Hepatocyte (in vitro differentiated cells): Measurements from ENCODE around the gene DOK5. TPM values are rescaled to one million over a fixed set of nuclear protein-coding genes. Genes with fewer than 3 reads are reported as not detected.

Experiments
- DNase-seq: peaks from one replicate; pipeline ENCODE4 v3.0.0-alpha.2; 2016; ENCODE audit warnings: low spot score
- H2AFZ ChIP-seq: fragments of 200-600 bp; sonication (generic); 2 replicates; pipeline ENCODE4 v1.6.0; 2016; ENCODE audit warnings: antibody characterized with exemption, mild to moderate bottlenecking
- H3K27ac ChIP-seq: fragments of 200-600 bp; sonication (generic); 2 replicates; pipeline ENCODE4 v1.5.1; 2016; ENCODE audit warnings: mild to moderate bottlenecking
- H3K27me3 ChIP-seq: fragments of 200-600 bp; sonication (generic); 2 replicates; pipeline ENCODE4 v1.6.1; 2016
- H3K36me3 ChIP-seq: fragments of 200-600 bp; sonication (generic); replicated peaks from 2 replicates; pipeline ENCODE4 v1.5.1; 2016; ENCODE audit warnings: low read depth; ENCODE audit not compliant: insufficient read depth
- H3K4me1 ChIP-seq: fragments of 200-600 bp; sonication (generic); 2 replicates; pipeline ENCODE4 v1.5.1; 2016; ENCODE audit warnings: mild to moderate bottlenecking, moderate library complexity; ENCODE audit not compliant: insufficient read depth
- H3K4me2 ChIP-seq: fragments of 200-600 bp; sonication (generic); 2 replicates; pipeline ENCODE4 v1.6.0; 2016
- H3K4me3 ChIP-seq: fragments of 200-600 bp; sonication (generic); 2 replicates; pipeline ENCODE4 v1.5.1; 2016; ENCODE audit warnings: mild to moderate bottlenecking
- H3K79me2 ChIP-seq: fragments of 200-600 bp; sonication (generic); 2 replicates; pipeline ENCODE4 v1.6.0; 2017; ENCODE audit warnings: mild to moderate bottlenecking
- H3K9me2 ChIP-seq: fragments of 200-600 bp; sonication (generic); replicated peaks from 2 replicates; pipeline ENCODE4 v1.6.0; 2017; ENCODE audit warnings: mild to moderate bottlenecking; ENCODE audit not compliant: insufficient read depth
- H3K9me3 ChIP-seq: fragments of 200-600 bp; sonication (generic); 2 replicates; pipeline ENCODE4 v1.5.1; 2016; ENCODE audit warnings: low read depth, mild to moderate bottlenecking
- H4K20me1 ChIP-seq: fragments of 200-600 bp; sonication (generic); 2 replicates; pipeline ENCODE4 v1.6.0; 2016; ENCODE audit warnings: mild to moderate bottlenecking; ENCODE audit not compliant: insufficient read depth, poor library complexity, severe bottlenecking
- CTCF ChIP-seq: fragments of 200-600 bp; sonication (generic); IDR thresholded peaks from 2 replicates; pipeline ENCODE4 v1.5.1; 2016; ENCODE audit warnings: antibody characterized with exemption, mild to moderate bottlenecking; ENCODE audit not compliant: poor library complexity
- EZH2 ChIP-seq: fragments of 200-600 bp; sonication (generic); IDR thresholded peaks from 2 replicates; pipeline ENCODE4 v1.6.1; 2016; ENCODE audit warnings: antibody characterized with exemption, mild to moderate bottlenecking, borderline replicate concordance
- EZH2phosphoT487 ChIP-seq: fragments of 200-600 bp; sonication (generic); IDR thresholded peaks from one replicate; pipeline ENCODE4 v1.6.1; 2018; ENCODE audit warnings: antibody characterized with exemption, mild to moderate bottlenecking, low read depth, moderate library complexity; ENCODE audit not compliant: unreplicated experiment, severe bottlenecking
- WGBS: methylation state at CpG from one replicate; pipeline ENCODE4 v1.1.6; 2016; ENCODE audit warnings: low lambda C conversion rate; ENCODE audit errors: missing lambda C conversion rate; 5-methylcytosine and 5-hydroxymethylcytosine counted together
- polyA plus RNA-seq: library from polyadenylated mRNA; unstranded; fragments of >200 nt; fragmentation: Nextera tagmentation; extraction: Ambion mirVana; gene quantifications from 2 replicates; pipeline ENCODE4 v1.2.1, GENCODE V29; 2016
- total RNA-seq: library from RNA; depleted of rRNA; stranded (reverse); fragments of >200 nt; gene quantifications from 2 replicates; pipeline ENCODE4 v1.2.3, GENCODE V29; 2014

Gene DOK5
- total and polyA plus RNA-seq, 2 experiments from 2014 or later: 7.0 to 7.5 TPM

- Histone ChIP-seq H3K27ac (no peak overlapping the region), H3K4me3 (no peak overlapping the region), H3K36me3 (no peaks in the 10 kb centered on the region), H3K4me1 (no peaks in the 10 kb centered on the region), H3K79me2 (no peaks in the 10 kb centered on the region), H3K9me3 (no peaks in the 10 kb centered on the region), H2AFZ (no peak overlapping the region), H3K9me2 (no peaks in the 10 kb centered on the region), H3K27me3 (no peaks in the 10 kb centered on the region), H3K4me2 (no peak overlapping the region), H4K20me1 (no peaks in the 10 kb centered on the region)
- TF ChIP-seq CTCF: no peak
- no peak for TF ChIP-seq EZH2
- no peak for TF ChIP-seq EZH2phosphoT487
- WGBS: 96% methylated on average over 4 of the region's 4 CpGs
- DNase-seq: no peak
Measured at GRCh38 chr20:54459279-54459678, 16.1 kb upstream of the DOK5 start.

GRCh38 chr20:54464003-54464402 is 11.4 kb upstream of the DOK5 start:
- Histone ChIP-seq H3K79me2 (no peaks in the 10 kb centered on the region), H3K4me3 (no peak overlapping the region), H3K9me3 (no peaks in the 10 kb centered on the region), H3K27me3 (no peaks in the 10 kb centered on the region), H3K36me3 (no peaks in the 10 kb centered on the region), H3K27ac (no peak overlapping the region), H2AFZ (no peak overlapping the region), H3K4me1 (no peaks in the 10 kb centered on the region), H3K9me2 (no peaks in the 10 kb centered on the region), H3K4me2 (no peak overlapping the region), H4K20me1 (no peaks in the 10 kb centered on the region)
- no peak for DNase-seq
- 77% methylated on average over 1 of the region's 1 CpG for whole genome bisulfite sequencing
- TF ChIP-seq EZH2 (no peak), CTCF (no peak), EZH2phosphoT487 (no peak)

- H4K20me1 ChIP-seq: no peaks in the 10 kb centered on the region
- no peaks in the 10 kb centered on the region for H3K27me3 ChIP-seq
- H3K4me1 ChIP-seq: no peaks in the 10 kb centered on the region
- H3K79me2 ChIP-seq: no peaks in the 10 kb centered on the region
- WGBS: 94% methylated on average over 3 of the region's 3 CpGs
- no peak overlapping the region for H3K4me3 ChIP-seq
- no peak for TF ChIP-seq EZH2
- no peak for TF ChIP-seq CTCF
- TF ChIP-seq EZH2phosphoT487: no peak
- H2AFZ ChIP-seq: no peak overlapping the region
- no peaks in the 10 kb centered on the region for H3K9me2 ChIP-seq
- H3K9me3 ChIP-seq: no peaks in the 10 kb centered on the region
- H3K4me2 ChIP-seq: no peak overlapping the region
- no peak overlapping the region for H3K27ac ChIP-seq
- DNase-seq: no peak
- no peaks in the 10 kb centered on the region for H3K36me3 ChIP-seq
Measured at GRCh38 chr20:54466127-54466526, 9.3 kb upstream of the DOK5 start.

- WGBS: 96% methylated on average over 2 of the region's 2 CpGs
Measured at GRCh38 chr20:54467622-54468021, 7.8 kb upstream of the DOK5 start.

More at GRCh38 chr20:54467622-54468021, 7.8 kb upstream of the DOK5 start:
- Histone ChIP-seq H3K4me3 (no peak overlapping the region), H3K36me3 (no peaks in the 10 kb centered on the region), H3K79me2 (no peaks in the 10 kb centered on the region), H3K9me3 (no peaks in the 10 kb centered on the region), H3K27ac (no peak overlapping the region), H2AFZ (no peak overlapping the region), H3K4me1 (no peaks in the 10 kb centered on the region), H3K9me2 (no peaks in the 10 kb centered on the region), H3K4me2 (no peak overlapping the region), H3K27me3 (no peaks in the 10 kb centered on the region), H4K20me1 (no peaks in the 10 kb centered on the region)
- no peak for DNase-seq
- TF ChIP-seq EZH2: no peak
- TF ChIP-seq CTCF: no peak
- no peak for TF ChIP-seq EZH2phosphoT487
